MV-4-11 (cell line): Measurements from ENCODE around the gene IFT43.

ENCODE experiments used
- DNase-seq: peaks from one replicate; lab custom pipeline; 2025; lab: John Stamatoyannopoulos, UW

IFT43 gene

DNA sequence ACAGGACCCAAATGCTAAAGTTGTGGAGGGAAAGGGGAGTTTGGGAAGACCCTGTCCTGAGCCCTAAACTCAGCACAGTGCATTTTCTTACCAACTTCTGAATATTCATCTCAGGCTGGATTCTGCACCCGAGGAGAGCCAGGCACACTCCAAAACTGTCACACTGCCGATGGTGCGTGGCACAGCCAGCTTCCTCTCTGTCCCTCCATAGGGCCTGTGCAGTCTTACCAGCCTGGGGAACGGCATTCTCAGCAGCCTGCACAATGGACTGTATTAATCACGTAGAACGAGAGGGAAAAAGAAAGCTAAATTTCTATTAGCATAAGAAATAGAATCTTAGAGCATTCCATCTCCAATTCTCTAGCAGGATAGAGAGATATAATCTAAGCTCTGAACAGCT lies 94.9 kb downstream of the IFT43 start:
- DNase-seq = no peak

DNA sequence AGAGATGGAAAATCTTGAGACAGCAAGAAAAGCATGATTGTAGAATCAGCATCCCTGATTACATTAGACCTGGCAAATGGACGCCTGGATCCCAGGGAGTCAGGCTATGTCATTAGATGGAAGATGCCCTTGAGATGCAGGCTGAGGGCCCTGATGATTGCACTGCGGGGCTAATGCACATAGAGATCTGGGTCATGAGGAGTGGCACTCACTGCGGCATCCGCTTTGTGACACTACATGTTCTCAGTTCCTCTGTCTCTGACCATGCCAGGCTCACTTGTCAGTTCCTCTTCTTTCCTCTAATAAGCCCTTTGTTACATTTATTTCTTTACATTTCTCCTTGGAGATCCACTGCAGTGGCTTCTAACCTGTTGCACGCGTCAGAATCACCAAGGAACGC lies 96.1 kb downstream of the IFT43 start:
- peak; percentile 94 for DNase-seq

DNA sequence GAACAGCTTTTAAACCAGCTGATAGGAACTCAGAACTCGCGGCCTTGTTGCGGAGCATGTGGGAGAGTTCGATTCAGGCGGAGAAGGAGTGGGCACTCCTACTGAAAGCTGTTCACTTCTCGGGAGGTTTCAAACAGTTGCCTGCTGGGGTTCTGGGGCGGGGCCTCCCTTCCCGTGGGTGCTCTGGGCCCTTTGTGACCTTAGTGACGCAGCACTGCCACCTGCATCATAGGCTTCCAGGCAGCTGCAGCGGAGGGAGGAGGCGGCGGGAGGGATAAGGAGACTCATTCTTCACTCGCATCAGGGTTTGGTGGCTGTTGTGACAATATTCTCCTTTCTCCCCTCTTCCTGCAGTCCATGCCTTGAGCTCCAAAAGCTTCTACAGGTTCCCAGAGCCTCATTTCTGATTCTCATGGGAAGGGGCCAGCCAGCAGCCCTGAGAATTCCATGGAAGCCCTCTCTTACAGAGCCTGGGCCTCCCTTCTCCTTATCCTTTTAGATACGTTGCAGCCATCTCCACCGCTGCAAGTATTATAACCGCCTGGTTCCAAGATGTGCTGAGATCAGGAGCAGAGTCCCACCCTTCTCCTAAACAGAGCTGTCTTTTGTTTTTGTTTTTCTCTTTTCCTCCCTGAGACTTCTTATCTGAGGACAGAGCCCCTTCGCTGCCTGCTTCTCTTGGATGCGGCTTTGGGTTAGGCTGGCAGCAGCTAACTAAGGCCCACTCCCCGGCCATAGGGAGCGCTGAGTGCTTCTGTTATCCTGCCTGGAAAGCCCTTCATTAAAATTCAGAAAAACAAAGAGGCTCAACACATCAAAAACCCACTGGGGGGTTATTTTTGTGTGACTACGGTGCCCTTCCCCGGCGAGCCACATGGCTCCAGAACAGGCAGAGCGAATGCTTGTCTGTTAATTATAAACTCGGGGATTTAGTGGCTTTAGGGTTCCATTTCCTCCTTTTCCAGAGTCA lies 98.5 kb downstream of the IFT43 start:
- DNase-seq = no peak

DNA sequence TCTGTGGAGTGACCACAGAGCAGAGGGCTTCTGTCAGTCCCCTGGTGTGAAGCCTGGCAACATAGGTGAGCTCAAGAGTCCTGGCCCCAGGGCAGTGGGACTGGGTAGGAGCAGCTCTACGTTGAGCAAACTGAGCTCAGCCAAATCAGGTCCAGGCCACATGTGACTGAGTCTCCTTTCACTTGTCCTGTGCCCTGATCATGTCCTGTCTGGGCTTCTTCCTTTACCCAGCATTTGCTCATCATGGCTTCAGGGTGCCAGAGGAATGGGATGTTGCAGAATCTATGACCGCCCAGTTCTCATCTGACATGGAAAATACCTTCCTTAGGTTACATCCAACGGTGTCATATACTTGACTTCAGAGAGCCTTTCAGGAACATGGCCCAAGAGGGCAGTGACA lies 99.8 kb downstream of the IFT43 start:
- no peak for DNase-seq

- DNase-seq = no peak
These were observed 101.1 kb downstream of the IFT43 start for GRCh38 chr14:76086636-76087035.

GRCh38 chr14:76088326-76088725 lies 102.8 kb downstream of the IFT43 start:
- DNase-seq = no peak

- DNase-seq = no peak
These were observed 103.4 kb downstream of the IFT43 start for GRCh38 chr14:76088771-76089571.

GRCh38 chr14:76089575-76089974 lies 104.0 kb downstream of the IFT43 start:
- DNase-seq = no peak

- no peak for DNase-seq
These were observed 105.2 kb downstream of the IFT43 start for GRCh38 chr14:76090616-76091391.

GRCh38 chr14:76093077-76093476 lies 107.5 kb downstream of the IFT43 start:
- no peak for DNase-seq

DNA sequence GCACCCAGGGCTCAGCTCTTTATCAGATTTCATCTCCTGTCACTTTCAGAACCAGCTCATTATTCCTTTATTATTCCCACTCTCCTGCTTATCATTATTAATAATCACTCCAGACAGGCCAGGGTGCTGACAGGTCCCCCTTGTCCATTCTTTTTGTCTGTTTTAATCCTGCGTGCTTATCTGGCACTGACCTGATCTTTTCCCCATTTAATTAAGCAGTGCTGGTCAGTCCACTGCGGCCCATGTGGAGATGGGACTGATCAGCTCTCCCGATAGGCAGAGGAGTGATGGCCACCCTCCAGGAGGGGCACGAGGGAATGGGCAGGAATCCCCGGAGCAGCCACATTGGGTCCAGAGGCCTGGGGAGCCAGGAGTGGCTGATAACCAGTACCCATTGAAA lies 110.7 kb downstream of the IFT43 start:
- DNase-seq = no peak

GRCh38 chr14:76097547-76097946 lies 112.0 kb downstream of the IFT43 start:
- DNase-seq = no peak

GRCh38 chr14:76098047-76098446 lies 112.5 kb downstream of the IFT43 start:
- no peak for DNase-seq

DNA sequence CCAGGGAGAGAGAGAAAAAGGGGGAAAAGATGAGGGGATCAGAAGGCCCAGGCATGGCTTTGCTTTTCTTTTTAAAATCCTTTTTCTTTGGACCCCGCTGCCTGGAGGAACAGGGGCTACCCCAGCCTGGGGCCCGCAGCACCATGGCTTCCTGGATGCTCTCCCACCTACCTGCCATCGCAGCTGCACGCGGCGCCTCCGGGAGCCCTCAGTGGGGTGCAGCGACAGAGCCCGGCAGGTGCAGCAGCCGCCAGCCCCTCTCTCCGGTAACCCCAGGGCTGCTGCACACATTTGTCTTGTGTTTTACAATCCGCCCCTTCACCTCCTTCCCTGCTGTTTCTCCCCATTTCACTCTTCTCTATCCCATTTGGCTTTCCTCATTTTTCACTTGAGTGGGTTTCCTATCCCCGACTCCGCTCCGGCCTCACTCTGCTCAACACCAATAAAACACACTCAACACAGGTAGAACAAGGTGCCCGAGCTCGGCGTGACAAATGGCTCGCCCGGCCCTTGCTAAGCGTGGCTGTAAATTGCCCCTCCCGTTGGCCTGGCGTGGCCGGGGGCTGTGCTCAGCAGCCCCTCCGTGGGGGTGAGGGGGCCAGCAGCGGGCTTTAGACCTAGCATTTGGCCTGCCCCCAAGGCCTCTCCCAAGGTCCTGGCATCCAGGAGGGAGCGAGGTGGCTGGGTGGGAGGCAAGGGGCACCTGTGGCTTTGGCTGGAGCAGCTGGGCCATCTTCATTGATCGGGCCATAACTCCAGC lies 113.5 kb downstream of the IFT43 start:
- no peak for DNase-seq

GRCh38 chr14:76100236-76100635 lies 114.7 kb downstream of the IFT43 start:
- DNase-seq = no peak

DNA sequence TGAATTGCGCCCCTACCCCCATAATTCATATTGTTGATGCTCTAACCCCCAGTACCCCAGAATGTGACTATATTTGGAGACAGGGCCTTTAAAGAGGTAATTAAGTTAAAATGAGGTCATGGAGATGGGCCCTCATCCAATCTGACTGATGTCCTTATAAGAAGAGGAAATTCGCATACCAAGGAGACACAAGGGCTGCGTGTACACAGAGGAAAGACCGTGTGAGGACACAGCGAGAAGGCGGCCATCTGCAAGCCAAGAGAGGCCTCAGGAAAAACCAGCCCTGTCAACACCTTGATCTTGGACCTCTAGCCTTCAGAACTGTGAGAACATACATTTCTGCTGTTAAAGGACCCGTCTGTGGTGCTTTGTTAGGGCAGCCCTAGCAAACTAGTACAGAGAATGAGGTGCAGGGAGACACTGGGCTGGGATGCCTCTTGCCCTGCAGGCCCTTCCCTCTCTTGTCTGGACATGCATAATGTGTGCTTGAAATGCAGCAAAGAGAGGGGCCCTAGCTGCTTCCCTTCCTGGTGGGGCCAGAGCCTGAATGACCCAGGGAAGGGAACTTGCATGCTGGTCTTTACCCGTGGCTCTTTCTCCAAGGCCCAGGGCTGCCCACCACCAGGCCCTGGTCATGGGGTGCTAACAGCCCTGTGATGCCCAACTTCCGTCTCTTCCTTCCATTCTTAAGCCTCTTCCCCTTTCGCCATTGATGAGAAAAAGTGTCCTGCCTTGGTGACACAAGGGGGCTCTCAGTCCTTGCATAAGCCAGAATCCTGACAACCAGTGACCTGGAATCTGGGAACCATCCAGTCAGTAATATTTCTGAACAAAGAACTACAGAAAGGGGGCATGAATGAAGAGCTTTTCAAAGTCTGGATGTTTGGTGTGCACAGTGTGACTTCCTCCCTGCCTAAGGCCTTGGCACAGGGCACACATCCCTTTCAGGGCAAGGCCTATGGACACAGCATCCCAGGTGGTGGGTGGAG lies 116.1 kb downstream of the IFT43 start:
- DNase-seq = peak; percentile 50

DNA sequence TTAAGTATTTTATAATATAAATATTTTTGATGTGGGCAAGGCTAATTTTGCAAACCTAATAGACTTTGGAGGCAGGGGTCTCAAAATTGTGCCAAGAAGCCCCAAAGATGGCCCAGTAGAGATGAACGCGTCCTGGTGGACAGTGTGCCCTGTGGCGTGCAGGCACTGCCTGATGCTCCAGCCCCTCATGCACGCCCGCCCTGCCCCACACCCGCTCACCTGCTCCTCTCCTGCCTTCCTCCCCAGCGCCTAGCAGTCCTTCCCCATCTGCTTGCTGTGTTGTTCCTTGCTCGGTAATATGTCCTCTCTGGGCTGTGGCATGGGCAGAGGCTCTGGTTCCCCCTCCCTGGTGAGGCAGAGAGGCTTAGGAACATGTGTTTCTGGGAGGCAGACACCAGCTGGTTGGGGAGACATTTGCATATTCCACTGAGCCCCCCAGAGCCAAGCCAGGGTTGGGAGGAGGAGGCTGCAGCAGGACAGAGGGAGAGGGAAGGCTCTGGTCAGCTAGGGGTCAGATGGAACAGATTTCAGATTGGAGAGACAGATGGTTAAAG lies 119.3 kb downstream of the IFT43 start:
- no peak for DNase-seq

DNA sequence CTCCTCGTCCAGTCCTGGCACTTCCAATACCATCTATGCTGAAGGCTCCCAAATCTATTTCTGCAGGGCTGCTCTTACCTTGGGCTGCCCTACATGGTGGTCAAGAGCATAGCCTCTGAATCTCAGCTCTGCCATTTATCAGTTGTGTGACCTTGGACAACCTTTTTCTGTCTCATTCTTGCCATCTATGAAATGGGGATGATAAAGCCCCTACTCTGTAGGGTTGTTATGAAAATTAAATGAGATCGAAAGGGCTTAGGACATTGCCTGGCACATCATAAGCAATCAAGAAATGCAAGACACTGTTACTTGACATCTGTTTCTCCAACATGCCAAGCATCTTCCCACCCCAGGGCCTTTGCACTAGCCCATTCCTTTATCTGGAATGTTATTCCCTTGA lies 120.6 kb downstream of the IFT43 start:
- DNase-seq = no peak

- DNase-seq = no peak
These were observed 123.7 kb downstream of the IFT43 start for GRCh38 chr14:76109087-76109880.
